HG03066 (cell line): Measurements from ENCODE around the gene SLC24A3.
"Not testable (repeated sequence)": the region's sequence is repeated elsewhere in the genome, so short reads cannot be mapped to it uniquely, and the experiment has no call there.

Experiments used
- ATAC-seq: cut with Tn5 transposase; IDR thresholded peaks from one replicate; pipeline ENCODE4 v1.9.1; 2021; ENCODE audit warnings: low read depth; ENCODE audit not compliant: unreplicated experiment

Gene SLC24A3

GRCh38 chr20:19750101-19750606 lies 537.7 kb downstream of the SLC24A3 start:
- no peak for ATAC-seq

GRCh38 chr20:19750907-19751636 lies 538.6 kb downstream of the SLC24A3 start:
- ATAC-seq: no peak

- not testable (repeated sequence) for ATAC-seq
Measured at GRCh38 chr20:19754201-19754600, 541.8 kb downstream of the SLC24A3 start.

GRCh38 chr20:19756761-19757486 lies 544.5 kb downstream of the SLC24A3 start:
- no peak for ATAC-seq

- no peak for ATAC-seq
Measured at GRCh38 chr20:19757487-19758132, 545.2 kb downstream of the SLC24A3 start.

GRCh38 chr20:19758133-19758500 lies 545.7 kb downstream of the SLC24A3 start, which contains the start of gene RIN2:
Gene RIN2, plus strand, starts transcription at chr20:19758258. Its CDS starts 131,344 bp downstream, at chr20:19889602.
- no peak for ATAC-seq

GRCh38 chr20:19758501-19759331 lies 546.3 kb downstream of the SLC24A3 start:
- ATAC-seq: no peak

- ATAC-seq: no peak
Measured at GRCh38 chr20:19760371-19760721, 547.9 kb downstream of the SLC24A3 start.

- ATAC-seq: no peak
Measured at GRCh38 chr20:19761326-19761725, 548.9 kb downstream of the SLC24A3 start.

GRCh38 chr20:19761841-19762240 lies 549.4 kb downstream of the SLC24A3 start:
- ATAC-seq: no peak

- no peak for ATAC-seq
Measured at GRCh38 chr20:19764207-19764606, 551.8 kb downstream of the SLC24A3 start.

GRCh38 chr20:19765266-19765665 lies 552.8 kb downstream of the SLC24A3 start:
- no peak for ATAC-seq

GRCh38 chr20:19765913-19766312 lies 553.5 kb downstream of the SLC24A3 start:
- no peak for ATAC-seq

- no peak for ATAC-seq
Measured at GRCh38 chr20:19767070-19767469, 554.6 kb downstream of the SLC24A3 start.

GRCh38 chr20:19768325-19768842 lies 555.9 kb downstream of the SLC24A3 start:
- ATAC-seq: no peak

- no peak for ATAC-seq
Measured at GRCh38 chr20:19769507-19769906, 557.1 kb downstream of the SLC24A3 start.

GRCh38 chr20:19770375-19770774 lies 557.9 kb downstream of the SLC24A3 start:
- no peak for ATAC-seq

- ATAC-seq: no peak
Measured at GRCh38 chr20:19771031-19771430, 558.6 kb downstream of the SLC24A3 start.
